ENCODE results near the gene RIMBP3C. TPM values are rescaled to one million over a fixed set of nuclear protein-coding genes. Genes with fewer than 3 reads are reported as not detected.

Gene RIMBP3C
- total and polyA plus RNA-seq, 2 donors (not counting 1 experiment from before 2014, with no cell fraction given), result 0.22 to 0.89 TPM

GRCh38 chr22:21594865-21595452 is 43.7 kb upstream of the RIMBP3C start:
- no peak for ATAC-seq (ENCODE audit: low read depth)
- peaks cover 100% of the 10 kb centered on the region for H4K20me1 ChIP-seq (ENCODE audit: control insufficient read depth, insufficient read depth, low read length, poor library complexity, severe bottlenecking)
- H3K4me2 ChIP-seq (replicated peaks; ENCODE audit: low read depth, low read length, poor library complexity, severe bottlenecking), result no peak overlapping the region
- H3K9me3 ChIP-seq (ENCODE audit: control extremely low read depth in 1 of 3, control insufficient read depth in 2 of 3, insufficient read depth in 1 of 3, low read length in 2 of 3), result peaks cover 0 to 5% (median 0%) of the 10 kb centered on the region in 3 donors
- DNase-seq, result no peak
- peaks cover 99% of the 10 kb centered on the region for H3K79me2 ChIP-seq (ENCODE audit: control insufficient read depth, insufficient read depth, low read length)
- peaks cover 0 to 61% of the 10 kb centered on the region in 2 experiments for H3K36me3 ChIP-seq (replicated peaks in 1 of 2; ENCODE audit: control extremely low read depth in 1 of 2, control insufficient read depth in 1 of 2, extremely low read depth in 1 of 2, insufficient read depth in 2 of 2, low read length in 1 of 2)
- Mint-ChIP-seq H3K9me3 (ENCODE audit: insufficient read depth) (no peaks in the 10 kb centered on the region), H3K27ac (no peak overlapping the region), H3K27me3 (no peaks in the 10 kb centered on the region), H3K4me1 (peaks cover 52% of the 10 kb centered on the region), H3K4me3 (no peak overlapping the region)
- WGBS (ENCODE audit: insufficient coverage), result 97% methylated on average over 4 of the region's 5 CpGs
- H3K27me3 ChIP-seq (replicated peaks in 1 of 4; ENCODE audit: control extremely low read depth in 1 of 4, control insufficient read depth in 3 of 4, insufficient read depth in 4 of 4, low read length in 3 of 4), result no peaks in the 10 kb centered on the region
- ChIA-PET POLR2A (no interaction called here), CTCF (no interaction called here)
- H3K4me3 ChIP-seq (ENCODE audit: control extremely low read depth in 1 of 5, extremely low read depth in 1 of 5, insufficient read depth in 1 of 5, low read depth in 2 of 5, low read length in 4 of 5), result no peak overlapping the region
- TF ChIP-seq EZH2 (IDR thresholded peaks at IDR 0.05; ENCODE audit: borderline replicate concordance, insufficient read depth, low read depth, low read length, poor library complexity, severe bottlenecking) (no peak), CTCF (IDR thresholded peaks at IDR 0.05) (no peak)
- no peak overlapping the region for H2AFZ ChIP-seq (ENCODE audit: insufficient read depth, low read depth, low read length, poor library complexity, severe bottlenecking)
- no peak overlapping the region for H3K27ac ChIP-seq (ENCODE audit: low read length in 2 of 2)
- intact Hi-C loops (cut with micrococcal nuclease), result no loop called here
- no peak overlapping the region for H3K9ac ChIP-seq (ENCODE audit: low read length)
- H3K4me1 ChIP-seq (ENCODE audit: control insufficient read depth in 2 of 2, insufficient read depth in 2 of 2, low read length in 2 of 2), result peaks cover 16 to 23% of the 10 kb centered on the region in 2 donors

- Histone ChIP-seq H3K4me2 (replicated peaks; ENCODE audit: low read depth, low read length, poor library complexity, severe bottlenecking) (no peak overlapping the region), H3K9ac (ENCODE audit: low read length) (no peak overlapping the region), H3K79me2 (ENCODE audit: control insufficient read depth, insufficient read depth, low read length) (peaks cover 99% of the 10 kb centered on the region), H3K9me3 (ENCODE audit: control extremely low read depth in 1 of 3, control insufficient read depth in 2 of 3, insufficient read depth in 1 of 3, low read length in 2 of 3) (peaks cover 0 to 5% (median 0%) of the 10 kb centered on the region in 3 donors), H2AFZ (ENCODE audit: insufficient read depth, low read depth, low read length, poor library complexity, severe bottlenecking) (no peak overlapping the region), H3K4me1 (ENCODE audit: control insufficient read depth in 2 of 2, insufficient read depth in 2 of 2, low read length in 2 of 2) (peaks cover 24 to 32% of the 10 kb centered on the region in 2 donors), H3K4me3 (ENCODE audit: control extremely low read depth in 1 of 5, extremely low read depth in 1 of 5, insufficient read depth in 1 of 5, low read depth in 2 of 5, low read length in 4 of 5) (no peak overlapping the region), H3K27ac (ENCODE audit: low read length in 2 of 2) (no peak overlapping the region), H4K20me1 (ENCODE audit: control insufficient read depth, insufficient read depth, low read length, poor library complexity, severe bottlenecking) (peaks cover 100% of the 10 kb centered on the region), H3K27me3 (replicated peaks in 1 of 4; ENCODE audit: control extremely low read depth in 1 of 4, control insufficient read depth in 3 of 4, insufficient read depth in 4 of 4, low read length in 3 of 4) (no peaks in the 10 kb centered on the region), H3K36me3 (replicated peaks in 1 of 2; ENCODE audit: control extremely low read depth in 1 of 2, control insufficient read depth in 1 of 2, extremely low read depth in 1 of 2, insufficient read depth in 2 of 2, low read length in 1 of 2) (peaks cover 0 to 54% of the 10 kb centered on the region in 2 experiments)
- H3K9me3 Mint-ChIP-seq (ENCODE audit: insufficient read depth), result no peaks in the 10 kb centered on the region
- no peak overlapping the region for H3K4me3 Mint-ChIP-seq
- POLR2A ChIA-PET, result no interaction called here
- intact Hi-C loops (cut with micrococcal nuclease), result no loop called here
- ATAC-seq (ENCODE audit: low read depth) (no peak), DNase-seq (no peak)
- no peak for TF ChIP-seq EZH2 (IDR thresholded peaks at IDR 0.05; ENCODE audit: borderline replicate concordance, insufficient read depth, low read depth, low read length, poor library complexity, severe bottlenecking)
- no peak for TF ChIP-seq CTCF (IDR thresholded peaks at IDR 0.05)
- peaks cover 54% of the 10 kb centered on the region for H3K4me1 Mint-ChIP-seq
- 95% methylated on average over 10 of the region's 11 CpGs for WGBS (ENCODE audit: insufficient coverage)
- CTCF ChIA-PET, result interaction anchor here (0.9 kb wide), 1 partner anchor 35 kb away, joined by 3 read pairs; no protein-coding TSS in a partner anchor
- H3K27me3 Mint-ChIP-seq, result no peaks in the 10 kb centered on the region
- no peak overlapping the region for H3K27ac Mint-ChIP-seq
These were observed 42.4 kb upstream of the RIMBP3C start for GRCh38 chr22:21593406-21594232.

All from B cell (primary cell).